NCI-H526 (cell line): ENCODE data around the gene ALOXE3.

Experiments used
- DNase-seq, 2 experiments: peaks; one replicate each; lab custom pipeline; 2025; lab: John Stamatoyannopoulos, UW

Gene ALOXE3

GRCh38 chr17:8153957-8154607 is 35.8 kb upstream of the ALOXE3 start:
- DNase-seq, result peak in 1 of 2 experiments; percentile 53

- DNase-seq, result no peak
Measured at GRCh38 chr17:8153525-8153956, 35.2 kb upstream of the ALOXE3 start.

- no peak for DNase-seq
Measured at GRCh38 chr17:8153031-8153451, 34.7 kb upstream of the ALOXE3 start.

GRCh38 chr17:8152112-8152775 is 33.9 kb upstream of the ALOXE3 start, which contains the start of gene PER1:
PER1 (minus strand) TSS chr17:8152404; CDS start chr17:8150706, 1,698 bp downstream.
- peak; percentile 63 to 93 for DNase-seq

- DNase-seq, result peak in 1 of 2 experiments; percentile 26
Measured at GRCh38 chr17:8151641-8152111, 33.4 kb upstream of the ALOXE3 start.

- DNase-seq, result peak in 1 of 2 experiments; percentile 69
Measured at GRCh38 chr17:8151120-8151640, 32.9 kb upstream of the ALOXE3 start.

- DNase-seq, result no peak
Measured at GRCh38 chr17:8150194-8151119, 32.1 kb upstream of the ALOXE3 start.

- no peak for DNase-seq
Measured at GRCh38 chr17:8149419-8150193, 31.3 kb upstream of the ALOXE3 start.

GRCh38 chr17:8148560-8148959 is 30.2 kb upstream of the ALOXE3 start:
- DNase-seq, result no peak

- DNase-seq, result no peak
Measured at GRCh38 chr17:8147805-8148404, 29.6 kb upstream of the ALOXE3 start.

GRCh38 chr17:8147141-8147804 is 29.0 kb upstream of the ALOXE3 start:
- DNase-seq, result no peak

- DNase-seq, result no peak
Measured at GRCh38 chr17:8146381-8147140, 28.2 kb upstream of the ALOXE3 start.

- no peak for DNase-seq
Measured at GRCh38 chr17:8145811-8146210, 27.5 kb upstream of the ALOXE3 start.

GRCh38 chr17:8144401-8145231 is 26.3 kb upstream of the ALOXE3 start:
- DNase-seq, result no peak

GRCh38 chr17:8143581-8144400 is 25.5 kb upstream of the ALOXE3 start:
- no peak for DNase-seq

GRCh38 chr17:8142887-8143580 is 24.7 kb upstream of the ALOXE3 start:
- DNase-seq, result no peak
